ENCODE measurements around the gene SMAD2.

- no peak for TF ChIP-seq EZH2 (IDR thresholded peaks at IDR 0.05; ENCODE audit: low read length, unreplicated experiment)
- TF ChIP-seq EZH2phosphoT487 (IDR thresholded peaks at IDR 0.05; ENCODE audit: borderline replicate concordance, low read length): no peak
- TF ChIP-seq, protein P1, sequence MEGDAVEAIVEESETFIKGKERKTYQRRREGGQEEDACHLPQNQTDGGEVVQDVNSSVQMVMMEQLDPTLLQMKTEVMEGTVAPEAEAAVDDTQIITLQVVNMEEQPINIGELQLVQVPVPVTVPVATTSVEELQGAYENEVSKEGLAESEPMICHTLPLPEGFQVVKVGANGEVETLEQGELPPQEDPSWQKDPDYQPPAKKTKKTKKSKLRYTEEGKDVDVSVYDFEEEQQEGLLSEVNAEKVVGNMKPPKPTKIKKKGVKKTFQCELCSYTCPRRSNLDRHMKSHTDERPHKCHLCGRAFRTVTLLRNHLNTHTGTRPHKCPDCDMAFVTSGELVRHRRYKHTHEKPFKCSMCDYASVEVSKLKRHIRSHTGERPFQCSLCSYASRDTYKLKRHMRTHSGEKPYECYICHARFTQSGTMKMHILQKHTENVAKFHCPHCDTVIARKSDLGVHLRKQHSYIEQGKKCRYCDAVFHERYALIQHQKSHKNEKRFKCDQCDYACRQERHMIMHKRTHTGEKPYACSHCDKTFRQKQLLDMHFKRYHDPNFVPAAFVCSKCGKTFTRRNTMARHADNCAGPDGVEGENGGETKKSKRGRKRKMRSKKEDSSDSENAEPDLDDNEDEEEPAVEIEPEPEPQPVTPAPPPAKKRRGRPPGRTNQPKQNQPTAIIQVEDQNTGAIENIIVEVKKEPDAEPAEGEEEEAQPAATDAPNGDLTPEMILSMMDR (conservative IDR thresholded peaks at IDR 0.05; ENCODE audit: low read depth, low read length): no peak
Measured at GRCh38 chr18:47978603-47979002, 48.1 kb upstream of the SMAD2 start.
